Stomach (tissue), 19 donors: ENCODE data around the gene BORCS8. TPM values are rescaled to one million over a fixed set of nuclear protein-coding genes. Genes with fewer than 3 reads are reported as not detected.

Experiments used
- DNase-seq, 2 donors: peaks; one replicate each; pipeline versions ENCODE4 v3.0.0 to v3.0.0-alpha.2; 2013 to 2019
- H3K27ac ChIP-seq, 5 donors: fragments of 200-600 bp in 4 of 5; sonication (generic) in 4 of 5; one replicate each; pipeline ENCODE4 v1.5.1; 2013 to 2019; ENCODE audit warnings: mild to moderate bottlenecking in 1 of 5, moderate library complexity in 1 of 5
- H3K27me3 ChIP-seq, 3 donors: fragments of 200-600 bp; sonication (generic); one replicate each; pipeline ENCODE4 v1.5.1; 2017 to 2019; ENCODE audit warnings: mixed run types in 1 of 3
- H3K36me3 ChIP-seq, 4 donors: fragments of 200-600 bp; sonication (generic); 1 replicate in 3 of 4; 2 replicates in 1 of 4; pipeline ENCODE4 v1.5.1; 2016 to 2019
- H3K4me1 ChIP-seq, 4 donors: fragments of 200-600 bp; sonication (generic); one replicate each; pipeline ENCODE4 v1.5.1; 2016 to 2019
- H3K4me3 ChIP-seq, 4 donors: fragments of 200-600 bp; sonication (generic) in 3 of 4; one replicate each; pipeline ENCODE4 v1.5.1; 2016 to 2019; ENCODE audit warnings: mild to moderate bottlenecking in 1 of 4
- H3K9me3 ChIP-seq, 4 donors: fragments of 200-600 bp; sonication (generic); one replicate each; pipeline ENCODE4 v1.5.1; 2016 to 2019
- EP300 ChIP-seq: sonication (generic); formaldehyde crosslinking; IDR thresholded peaks from one replicate; pipeline ENCODE4 v1.6.1; 2017; ENCODE audit warnings: antibody characterized with exemption
- POLR2A ChIP-seq, 4 donors: fragments of 450-650 bp; IDR thresholded peaks; one replicate each; pipeline ENCODE4 v1.6.1; 2016; ENCODE audit warnings: antibody characterized with exemption in 4 of 4, control low read depth in 2 of 4, mild to moderate bottlenecking in 1 of 4, moderate library complexity in 1 of 4
- POLR2AphosphoS5 ChIP-seq, 3 donors: sonication (generic); formaldehyde crosslinking; IDR thresholded peaks; one replicate each; pipeline ENCODE4 v1.6.1; 2016; ENCODE audit warnings: antibody characterized with exemption in 3 of 3
- WGBS, 5 donors: extraction: QIAGEN DNeasy Blood & Tissue Kit in 3 of 5; methylation state at CpG; one replicate each; pipeline versions ENCODE4 v1.1.5 to v1.1.7; 2013 to 2018; 5-methylcytosine and 5-hydroxymethylcytosine counted together
- intact Hi-C: fragments of 100-400 bp; cut with DNase I; formaldehyde crosslinking; loops from one replicate; pipeline ENCODE4 v1.15.1; 2023; ENCODE audit warnings: low total_unique reads
- long read RNA-seq, 10 donors: transcript quantifications; one replicate each; lab custom pipeline, GENCODE V29; 2026
- polyA plus RNA-seq, 3 donors: library from polyadenylated mRNA; stranded (reverse); fragments of 200-250 nt; gene quantifications; one replicate each; pipeline ENCODE4 v1.2.3, GENCODE V29; 2013
- total RNA-seq, 5 donors: library from RNA; depleted of rRNA; stranded (reverse); fragments of >200 nt; gene quantifications; one replicate each; pipeline versions ENCODE4 v1.1.0 to v1.2.3, GENCODE V29; 2014 to 2016
- TF ChIP-seq, protein P1 (sequence below), 7 experiments: fragments of 450-650 bp in 4 of 7; fragments of 200-600 bp in 3 of 7; sonication (generic) in 3 of 7; IDR thresholded peaks; one replicate each; pipeline ENCODE4 v1.5.1; 2016 to 2019; ENCODE audit warnings: antibody characterized with exemption in 7 of 7, control low read depth in 2 of 7, mild to moderate bottlenecking in 1 of 7
- donor health status: healthy with polysubstance abuse.
- donor health status: Bipolar disorder and iron deficiency.
- donor health status: healthy.

Gene BORCS8
- total RNA-seq, result 10 to 100 TPM in 4 of 5 donors, 1 to 10 TPM in 1; 8.3 to 96.9 (median 27.8) TPM
- polyA plus RNA-seq, result 10 to 100 TPM; 21.0 to 31.1 (median 28.4) TPM
- long read RNA-seq, donor 1, partial matches to known transcripts, result 0 of 3 reads
- long read RNA-seq, donor 1, other reads (novel, unspliced or antisense), result 0 of 3 reads
- long read RNA-seq, donor 2, transcript BORCS8-209 (1 exons, 3,698 nt), result major isoform, 8 of 12 reads
- long read RNA-seq, donor 2, partial matches to known transcripts, result 0 of 12 reads
- long read RNA-seq, donor 2, other reads (novel, unspliced or antisense), result 0 of 12 reads
- long read RNA-seq, donor 3, transcript BORCS8-209 (1 exons, 3,698 nt), result major isoform, 9 of 22 reads
- long read RNA-seq, donor 3, partial matches to known transcripts, result 10 of 22 reads
- long read RNA-seq, donor 3, other reads (novel, unspliced or antisense), result 0 of 22 reads
- long read RNA-seq, donor 4, partial matches to known transcripts, result 0 of 1 reads
- long read RNA-seq, donor 4, other reads (novel, unspliced or antisense), result 0 of 1 reads
- long read RNA-seq, donor 5, transcript BORCS8-202 (6 exons, 1,429 nt), result minor isoform, 5 of 15 reads
- long read RNA-seq, donor 5, transcript BORCS8-209 (1 exons, 3,698 nt), result major isoform, 7 of 15 reads
- long read RNA-seq, donor 5, partial matches to known transcripts, result 0 of 15 reads
- long read RNA-seq, donor 5, other reads (novel, unspliced or antisense), result 0 of 15 reads
- long read RNA-seq, donor 6, transcript BORCS8-209 (1 exons, 3,698 nt), result major isoform, 29 of 37 reads
- long read RNA-seq, donor 6, transcript BORCS8-202 (6 exons, 1,429 nt), result minor isoform, 5 of 37 reads
- long read RNA-seq, donor 6, partial matches to known transcripts, result 0 of 37 reads
- long read RNA-seq, donor 6, other reads (novel, unspliced or antisense), result 0 of 37 reads
- long read RNA-seq, donor 7, partial matches to known transcripts, result 0 of 9 reads
- long read RNA-seq, donor 7, other reads (novel, unspliced or antisense), result 0 of 9 reads
- long read RNA-seq, donor 8, transcript BORCS8-209 (1 exons, 3,698 nt), result major isoform, 8 of 9 reads
- long read RNA-seq, donor 8, partial matches to known transcripts, result 0 of 9 reads
- long read RNA-seq, donor 8, other reads (novel, unspliced or antisense), result 0 of 9 reads
- long read RNA-seq, donor 9, transcript BORCS8-209 (1 exons, 3,698 nt), result major isoform, 7 of 12 reads
- long read RNA-seq, donor 9, partial matches to known transcripts, result 0 of 12 reads
- long read RNA-seq, donor 9, other reads (novel, unspliced or antisense), result 0 of 12 reads
- long read RNA-seq, donor 10, partial matches to known transcripts, result 0 of 6 reads
- long read RNA-seq, donor 10, other reads (novel, unspliced or antisense), result 0 of 6 reads

DNA sequence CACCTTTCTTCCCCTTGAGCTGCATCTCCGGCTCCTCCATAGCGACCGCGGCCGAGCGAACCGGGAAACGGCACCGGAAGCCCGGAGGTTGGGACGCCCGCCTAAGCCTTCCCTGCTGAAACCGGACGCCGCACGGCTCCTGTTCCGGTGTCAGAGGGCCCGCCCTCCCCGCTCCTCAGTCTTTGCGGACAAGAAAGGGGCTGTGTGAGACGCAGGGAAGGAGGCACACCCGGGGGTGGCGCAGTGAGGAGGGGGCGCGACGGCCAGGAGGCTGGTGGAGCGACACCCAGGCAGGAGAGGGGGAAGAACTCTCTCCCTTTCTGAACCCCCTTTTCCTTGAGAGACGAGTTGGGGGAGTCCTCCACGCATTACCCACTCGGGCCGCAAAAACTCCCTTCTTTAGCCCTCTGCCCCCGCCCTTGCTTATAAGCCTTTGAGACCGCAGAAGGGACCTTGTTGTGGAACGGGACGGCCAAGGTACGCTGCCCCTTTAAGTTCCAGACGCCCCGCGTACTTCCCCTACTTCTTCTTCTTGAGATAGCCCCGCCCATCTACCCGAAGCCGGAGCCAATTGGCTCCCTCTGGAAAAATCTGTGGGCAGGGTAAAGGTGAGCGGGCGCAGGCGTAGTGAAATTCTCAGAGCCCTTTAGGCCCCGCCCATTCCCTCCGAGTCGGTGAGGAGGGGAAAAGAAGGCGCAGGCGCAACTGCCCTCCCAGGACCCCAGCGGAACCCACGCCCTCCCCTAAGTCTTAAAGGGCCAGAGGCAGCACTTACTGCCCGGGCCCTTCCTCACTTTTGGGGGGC lies at the start of gene BORCS8, which contains the start of gene RFXANK:
TSS of gene BORCS8 (minus strand) at position 75 of the 805 bp plus-strand sequence. CDS start at position 40, 35 bp downstream.
TSS of gene RFXANK (plus strand) at position 181 of the 805 bp plus-strand sequence. CDS start 1,689 bp downstream, outside the sequence.
- no peaks in the 10 kb centered on the region for H3K9me3 ChIP-seq
- peaks cover 34 to 59% (median 53%) of the 10 kb centered on the region in 4 donors for H3K4me1 ChIP-seq
- WGBS, 5 donors, result 0% methylated on average over 43 to 53 of the region's 53 CpGs
- H3K36me3 ChIP-seq, result peaks cover 7 to 42% (median 18%) of the 10 kb centered on the region in 4 donors
- peak within 1 kb of the TSS; percentile 92 to 100 (median 99) for H3K27ac ChIP-seq
- no peaks in the 10 kb centered on the region for H3K27me3 ChIP-seq
- peak; percentile 100 for DNase-seq
- peak within 1 kb of the TSS; percentile 93 to 96 (median 96) for H3K4me3 ChIP-seq
- intact Hi-C loops, result no loop called here
- no peak for TF ChIP-seq EP300
- TF ChIP-seq, protein P1, sequence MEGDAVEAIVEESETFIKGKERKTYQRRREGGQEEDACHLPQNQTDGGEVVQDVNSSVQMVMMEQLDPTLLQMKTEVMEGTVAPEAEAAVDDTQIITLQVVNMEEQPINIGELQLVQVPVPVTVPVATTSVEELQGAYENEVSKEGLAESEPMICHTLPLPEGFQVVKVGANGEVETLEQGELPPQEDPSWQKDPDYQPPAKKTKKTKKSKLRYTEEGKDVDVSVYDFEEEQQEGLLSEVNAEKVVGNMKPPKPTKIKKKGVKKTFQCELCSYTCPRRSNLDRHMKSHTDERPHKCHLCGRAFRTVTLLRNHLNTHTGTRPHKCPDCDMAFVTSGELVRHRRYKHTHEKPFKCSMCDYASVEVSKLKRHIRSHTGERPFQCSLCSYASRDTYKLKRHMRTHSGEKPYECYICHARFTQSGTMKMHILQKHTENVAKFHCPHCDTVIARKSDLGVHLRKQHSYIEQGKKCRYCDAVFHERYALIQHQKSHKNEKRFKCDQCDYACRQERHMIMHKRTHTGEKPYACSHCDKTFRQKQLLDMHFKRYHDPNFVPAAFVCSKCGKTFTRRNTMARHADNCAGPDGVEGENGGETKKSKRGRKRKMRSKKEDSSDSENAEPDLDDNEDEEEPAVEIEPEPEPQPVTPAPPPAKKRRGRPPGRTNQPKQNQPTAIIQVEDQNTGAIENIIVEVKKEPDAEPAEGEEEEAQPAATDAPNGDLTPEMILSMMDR (IDR thresholded peaks at IDR 0.05), result no peak
- TF ChIP-seq POLR2A (IDR thresholded peaks at IDR 0.05), result peak in 1 of 4 donors; percentile 23
- TF ChIP-seq POLR2AphosphoS5 (IDR thresholded peaks at IDR 0.05), result peak; percentile 53 to 83 (median 74)

DNA sequence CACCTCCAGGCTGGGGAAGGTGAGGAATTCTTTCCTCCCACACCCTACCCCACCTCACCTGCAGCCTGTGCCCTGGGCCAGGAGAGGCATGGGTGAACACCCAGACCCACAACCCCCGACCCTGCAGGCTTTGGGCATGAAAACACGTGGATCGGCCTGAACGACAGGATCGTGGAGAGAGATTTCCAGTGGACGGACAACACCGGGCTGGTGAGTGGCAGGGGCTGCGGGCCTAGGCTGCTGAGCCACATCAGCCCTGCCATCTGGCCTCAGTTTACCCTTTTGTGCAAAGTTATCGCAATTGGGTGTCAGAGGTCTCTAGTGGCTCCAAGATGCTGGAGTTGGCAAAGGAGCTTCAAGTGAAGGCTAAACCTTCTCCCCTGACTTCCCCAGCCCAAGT lies 48.5 kb upstream of the BORCS8 start:
- WGBS, 5 donors, result 71 to 82% (median 76%) methylated on average over 9 of the region's 9 CpGs
- H3K36me3 ChIP-seq, result no peaks in the 10 kb centered on the region
- no peaks in the 10 kb centered on the region for H3K4me1 ChIP-seq
- peaks cover 0 to 48% (median 8%) of the 10 kb centered on the region in 3 donors for H3K27me3 ChIP-seq
- TF ChIP-seq, protein P1 (IDR thresholded peaks at IDR 0.05), result no peak
- TF ChIP-seq POLR2A (IDR thresholded peaks at IDR 0.05) (no peak), POLR2AphosphoS5 (IDR thresholded peaks at IDR 0.05) (no peak), EP300 (no peak)
- intact Hi-C loops, result no loop called here
- no peak for DNase-seq
- peaks cover 0 to 9% (median 6%) of the 10 kb centered on the region in 4 donors for H3K9me3 ChIP-seq
- no peak overlapping the region for H3K27ac ChIP-seq
- H3K4me3 ChIP-seq, result no peak overlapping the region

DNA sequence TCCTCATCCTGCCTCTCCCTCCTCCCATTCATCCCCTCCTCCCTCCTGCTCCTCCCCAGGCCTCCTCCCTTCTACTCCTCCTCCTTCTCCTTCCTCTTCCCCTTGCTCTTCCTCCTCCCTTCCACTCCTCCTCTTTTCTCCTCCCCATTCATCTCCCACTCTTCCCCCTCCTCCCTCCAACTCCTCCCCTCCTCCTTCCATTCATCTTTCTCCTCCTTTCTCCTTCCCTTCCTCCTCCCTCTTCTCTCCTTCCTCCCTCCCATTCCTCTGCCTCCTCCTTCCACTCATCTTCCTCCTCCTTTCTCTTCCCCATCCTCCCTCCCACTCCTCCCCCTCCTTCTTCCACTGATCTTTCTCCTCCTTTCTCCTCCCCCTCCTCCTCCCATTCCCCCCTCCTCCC lies 47.7 kb upstream of the BORCS8 start:
- no peak for DNase-seq
- TF ChIP-seq POLR2AphosphoS5 (IDR thresholded peaks at IDR 0.05), result no peak
- no peak for TF ChIP-seq POLR2A (IDR thresholded peaks at IDR 0.05)
- TF ChIP-seq EP300, result no peak
- TF ChIP-seq, protein P1 (IDR thresholded peaks at IDR 0.05), result no peak
- intact Hi-C loops, result no loop called here
- H3K4me1 ChIP-seq, result no peaks in the 10 kb centered on the region
- no peak overlapping the region for H3K27ac ChIP-seq
- no peaks in the 10 kb centered on the region for H3K36me3 ChIP-seq
- H3K9me3 ChIP-seq, result peaks cover 8 to 17% (median 14%) of the 10 kb centered on the region in 4 donors
- H3K27me3 ChIP-seq, result peaks cover 0 to 42% (median 8%) of the 10 kb centered on the region in 3 donors
- no peak overlapping the region for H3K4me3 ChIP-seq
